Neural cell (in vitro differentiated cells): ENCODE results near the gene GAB2. TPM values are rescaled to one million over a fixed set of nuclear protein-coding genes. Genes with fewer than 3 reads are reported as not detected.

Experiments
- H2AFZ ChIP-seq: fragments of 200-600, 300-800 bp; sonication (generic), shearing (Covaris generic); 2 replicates; pipeline ENCODE4 v1.6.0; 2014; ENCODE audit warnings: low read depth, mild to moderate bottlenecking, antibody characterized with exemption, low read length, moderate library complexity
- H3F3A ChIP-seq: fragments of 200-600 bp; shearing (Covaris generic); 2 replicates; pipeline ENCODE4 v1.6.1; 2016; ENCODE audit warnings: mild to moderate bottlenecking, moderate library complexity, mixed read lengths, antibody characterized with exemption, low read length; ENCODE audit not compliant: insufficient read depth, poor library complexity, severe bottlenecking
- H3K27ac ChIP-seq: fragments of 200-600, 300-800 bp; sonication (generic), shearing (Covaris generic); 2 replicates; pipeline ENCODE4 v1.5.1; 2014; ENCODE audit warnings: mild to moderate bottlenecking, low read length, moderate library complexity
- H3K27me3 ChIP-seq: fragments of 300-800, 200-600 bp; sonication (generic), shearing (Covaris generic); 2 replicates; pipeline ENCODE4 v1.6.0; 2014; ENCODE audit warnings: mild to moderate bottlenecking, low read depth, low read length, moderate library complexity; ENCODE audit not compliant: insufficient read depth
- H3K36me3 ChIP-seq: fragments of 300-800, 200-600 bp; sonication (generic), shearing (Covaris generic); 2 replicates; pipeline ENCODE4 v1.5.1; 2014; ENCODE audit warnings: mild to moderate bottlenecking, antibody characterized with exemption, low read length, moderate library complexity; ENCODE audit not compliant: insufficient read depth
- H3K4me2 ChIP-seq: fragments of 300-800, 200-600 bp; sonication (generic), shearing (Covaris generic); 2 replicates; pipeline ENCODE4 v1.6.0; 2014; ENCODE audit warnings: mild to moderate bottlenecking, low read length
- H3K4me3 ChIP-seq: fragments of 300-800, 200-600 bp; sonication (generic), shearing (Covaris generic); 2 replicates; pipeline ENCODE4 v1.5.1; 2014; ENCODE audit warnings: mild to moderate bottlenecking, low read length, moderate library complexity
- H3K79me2 ChIP-seq: fragments of 200-600 bp; shearing (Covaris generic); replicated peaks from 2 replicates; pipeline ENCODE4 v1.6.0; 2014; ENCODE audit warnings: mild to moderate bottlenecking, low read length, moderate library complexity; ENCODE audit not compliant: insufficient read depth
- H3K9ac ChIP-seq: fragments of 300-800, 200-600 bp; sonication (generic), shearing (Covaris generic); 2 replicates; pipeline ENCODE4 v1.6.1; 2016; ENCODE audit warnings: mild to moderate bottlenecking, low read length, mixed read lengths
- H3K9me2 ChIP-seq: fragments of 200-600 bp; shearing (Covaris generic); 2 replicates; pipeline ENCODE4 v1.6.1; 2016; ENCODE audit warnings: mild to moderate bottlenecking, low read length, mixed read lengths; ENCODE audit not compliant: insufficient read depth
- H3K9me3 ChIP-seq: fragments of 200-600, 300-800 bp; sonication (generic), shearing (Covaris generic); 2 replicates; pipeline ENCODE4 v1.6.1; 2016; ENCODE audit warnings: mild to moderate bottlenecking, mixed run types, low read length, moderate library complexity, mixed read lengths
- H4K20me1 ChIP-seq: fragments of 200-600 bp; shearing (Covaris generic); 2 replicates; pipeline ENCODE4 v1.6.1; 2016; ENCODE audit warnings: mild to moderate bottlenecking, mixed run types; ENCODE audit not compliant: insufficient read depth
- EP300 ChIP-seq: fragments of 450-650 bp; conservative IDR thresholded peaks from 2 replicates; pipeline ENCODE4 v1.6.1; 2014; ENCODE audit warnings: antibody characterized with exemption, mild to moderate bottlenecking, moderate library complexity; ENCODE audit not compliant: poor library complexity, severe bottlenecking
- EZH2 ChIP-seq: fragments of 200-600, 300-800 bp; shearing (Covaris generic), sonication (generic); IDR thresholded peaks from 2 replicates; pipeline ENCODE4 v1.6.1; 2014; ENCODE audit warnings: antibody characterized with exemption, low read length, borderline replicate concordance, mild to moderate bottlenecking; ENCODE audit not compliant: insufficient read depth, poor library complexity, severe bottlenecking
- MXI1 ChIP-seq: fragments of 450-650 bp; conservative IDR thresholded peaks from 2 replicates; pipeline ENCODE4 v1.6.1; 2014; ENCODE audit warnings: antibody characterized with exemption, mild to moderate bottlenecking; ENCODE audit not compliant: poor library complexity, severe bottlenecking
- POLR2AphosphoS5 ChIP-seq: IDR thresholded peaks from 2 replicates; pipeline ENCODE4 v1.6.1; 2012
- RAD21 ChIP-seq: fragments of 450-650 bp; conservative IDR thresholded peaks from 2 replicates; pipeline ENCODE4 v1.6.1; 2014; ENCODE audit warnings: antibody characterized with exemption, mild to moderate bottlenecking, moderate library complexity
- SMC3 ChIP-seq: fragments of 450-650 bp; conservative IDR thresholded peaks from 2 replicates; pipeline ENCODE4 v1.6.1; 2014; ENCODE audit warnings: antibody characterized with exemption, mild to moderate bottlenecking, moderate library complexity; ENCODE audit not compliant: poor library complexity
- TAF1 ChIP-seq: IDR thresholded peaks from 2 replicates; pipeline ENCODE4 v1.6.1; 2012; ENCODE audit warnings: low read depth
- polyA plus RNA-seq: library from polyadenylated mRNA; depleted of rRNA; stranded (reverse); fragments of >200 nt; gene quantifications from 2 replicates; pipeline ENCODE4 v1.2.3, GENCODE V29; 2014
- TF ChIP-seq, protein P1 (sequence below): fragments of 450-650 bp; IDR thresholded peaks from 2 replicates; pipeline ENCODE4 v1.5.1; 2014; ENCODE audit warnings: antibody characterized with exemption, mild to moderate bottlenecking, moderate library complexity; ENCODE audit not compliant: poor library complexity, severe bottlenecking
- TF ChIP-seq, protein P2 (sequence below): IDR thresholded peaks from 2 replicates; pipeline ENCODE4 v1.6.1; 2012; ENCODE audit warnings: borderline replicate concordance

Gene GAB2
- polyA plus RNA-seq, 1 donor from 2014 or later = 21.9 TPM

DNA sequence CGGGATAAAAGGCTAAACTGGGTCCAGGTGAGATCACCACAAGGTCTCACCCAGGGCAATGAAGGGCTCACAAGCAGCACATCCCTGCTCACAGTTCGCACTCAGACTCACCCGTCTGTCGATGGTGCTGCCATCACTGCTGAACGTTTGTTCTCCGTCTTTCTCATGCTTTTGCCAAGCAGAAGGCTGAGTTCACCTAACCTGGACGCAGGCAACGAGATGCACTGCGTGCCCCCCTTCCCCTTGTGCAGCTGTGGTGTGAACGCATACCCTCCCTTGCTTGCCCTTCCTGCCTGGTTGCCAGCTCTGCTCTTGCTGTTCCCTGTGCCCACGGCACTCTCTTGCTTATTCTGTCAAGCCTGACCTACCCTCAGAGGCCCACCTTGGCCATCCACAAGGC lies 247.2 kb downstream of the GAB2 start:
- H2AFZ ChIP-seq = no peak overlapping the region
- TF ChIP-seq, protein P1, sequence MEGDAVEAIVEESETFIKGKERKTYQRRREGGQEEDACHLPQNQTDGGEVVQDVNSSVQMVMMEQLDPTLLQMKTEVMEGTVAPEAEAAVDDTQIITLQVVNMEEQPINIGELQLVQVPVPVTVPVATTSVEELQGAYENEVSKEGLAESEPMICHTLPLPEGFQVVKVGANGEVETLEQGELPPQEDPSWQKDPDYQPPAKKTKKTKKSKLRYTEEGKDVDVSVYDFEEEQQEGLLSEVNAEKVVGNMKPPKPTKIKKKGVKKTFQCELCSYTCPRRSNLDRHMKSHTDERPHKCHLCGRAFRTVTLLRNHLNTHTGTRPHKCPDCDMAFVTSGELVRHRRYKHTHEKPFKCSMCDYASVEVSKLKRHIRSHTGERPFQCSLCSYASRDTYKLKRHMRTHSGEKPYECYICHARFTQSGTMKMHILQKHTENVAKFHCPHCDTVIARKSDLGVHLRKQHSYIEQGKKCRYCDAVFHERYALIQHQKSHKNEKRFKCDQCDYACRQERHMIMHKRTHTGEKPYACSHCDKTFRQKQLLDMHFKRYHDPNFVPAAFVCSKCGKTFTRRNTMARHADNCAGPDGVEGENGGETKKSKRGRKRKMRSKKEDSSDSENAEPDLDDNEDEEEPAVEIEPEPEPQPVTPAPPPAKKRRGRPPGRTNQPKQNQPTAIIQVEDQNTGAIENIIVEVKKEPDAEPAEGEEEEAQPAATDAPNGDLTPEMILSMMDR = no peak
- TF ChIP-seq, protein P2, sequence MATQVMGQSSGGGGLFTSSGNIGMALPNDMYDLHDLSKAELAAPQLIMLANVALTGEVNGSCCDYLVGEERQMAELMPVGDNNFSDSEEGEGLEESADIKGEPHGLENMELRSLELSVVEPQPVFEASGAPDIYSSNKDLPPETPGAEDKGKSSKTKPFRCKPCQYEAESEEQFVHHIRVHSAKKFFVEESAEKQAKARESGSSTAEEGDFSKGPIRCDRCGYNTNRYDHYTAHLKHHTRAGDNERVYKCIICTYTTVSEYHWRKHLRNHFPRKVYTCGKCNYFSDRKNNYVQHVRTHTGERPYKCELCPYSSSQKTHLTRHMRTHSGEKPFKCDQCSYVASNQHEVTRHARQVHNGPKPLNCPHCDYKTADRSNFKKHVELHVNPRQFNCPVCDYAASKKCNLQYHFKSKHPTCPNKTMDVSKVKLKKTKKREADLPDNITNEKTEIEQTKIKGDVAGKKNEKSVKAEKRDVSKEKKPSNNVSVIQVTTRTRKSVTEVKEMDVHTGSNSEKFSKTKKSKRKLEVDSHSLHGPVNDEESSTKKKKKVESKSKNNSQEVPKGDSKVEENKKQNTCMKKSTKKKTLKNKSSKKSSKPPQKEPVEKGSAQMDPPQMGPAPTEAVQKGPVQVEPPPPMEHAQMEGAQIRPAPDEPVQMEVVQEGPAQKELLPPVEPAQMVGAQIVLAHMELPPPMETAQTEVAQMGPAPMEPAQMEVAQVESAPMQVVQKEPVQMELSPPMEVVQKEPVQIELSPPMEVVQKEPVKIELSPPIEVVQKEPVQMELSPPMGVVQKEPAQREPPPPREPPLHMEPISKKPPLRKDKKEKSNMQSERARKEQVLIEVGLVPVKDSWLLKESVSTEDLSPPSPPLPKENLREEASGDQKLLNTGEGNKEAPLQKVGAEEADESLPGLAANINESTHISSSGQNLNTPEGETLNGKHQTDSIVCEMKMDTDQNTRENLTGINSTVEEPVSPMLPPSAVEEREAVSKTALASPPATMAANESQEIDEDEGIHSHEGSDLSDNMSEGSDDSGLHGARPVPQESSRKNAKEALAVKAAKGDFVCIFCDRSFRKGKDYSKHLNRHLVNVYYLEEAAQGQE = no peak
- TF ChIP-seq SMC3 (no peak), MXI1 (no peak), RAD21 (no peak), POLR2AphosphoS5 (no peak), EZH2 (no peak), TAF1 (no peak), EP300 (no peak)

DNA sequence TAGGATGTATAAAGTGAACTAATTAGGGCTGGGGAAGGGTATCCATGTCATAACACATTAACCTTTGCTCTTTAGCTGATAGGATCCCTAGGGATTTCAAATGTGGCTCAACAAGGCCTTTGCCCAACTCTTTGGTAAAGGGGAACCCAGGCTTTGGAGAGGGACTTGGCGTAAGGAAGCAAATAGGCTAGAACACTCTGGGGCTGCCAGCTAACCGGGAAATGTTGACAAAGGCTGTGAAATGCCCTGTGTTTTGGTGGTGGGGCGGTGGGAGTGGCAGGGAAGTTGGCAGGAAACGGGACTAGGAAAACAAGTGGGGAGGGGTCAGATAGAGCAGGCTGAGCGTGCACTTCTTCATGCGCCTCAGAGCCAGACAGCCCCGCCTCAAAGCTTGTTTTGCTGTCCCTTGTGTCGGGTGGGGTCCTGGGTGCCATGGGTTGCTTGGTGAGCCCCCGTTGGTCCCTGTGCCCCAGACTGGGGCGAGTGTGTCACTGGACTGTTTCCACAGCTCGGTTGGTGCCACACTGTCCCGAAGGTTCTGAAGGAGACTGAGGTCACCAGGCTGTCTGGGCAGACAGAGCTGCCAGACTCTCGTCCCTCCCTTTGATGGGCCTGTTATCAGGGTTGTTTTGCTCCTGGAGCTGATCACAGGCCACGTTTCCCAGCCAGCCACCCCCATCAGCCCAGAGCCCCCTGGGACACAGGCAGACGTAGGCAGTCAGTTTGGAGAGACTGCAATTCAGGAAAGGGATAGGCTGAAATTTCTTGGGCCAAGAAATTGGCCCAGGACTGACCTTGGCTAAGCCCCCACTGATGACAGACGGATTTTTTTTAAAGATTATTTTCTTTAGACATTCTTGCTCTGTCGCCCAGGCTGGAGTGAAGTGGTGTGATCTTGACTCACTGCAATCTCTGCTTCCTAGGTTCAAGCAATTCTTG lies 248.8 kb downstream of the GAB2 start:
- no peaks in the 10 kb centered on the region for H3K79me2 ChIP-seq
- H3K27ac ChIP-seq = no peak overlapping the region
- no peaks in the 10 kb centered on the region for H3F3A ChIP-seq
- no peaks in the 10 kb centered on the region for H3K9me2 ChIP-seq
- H4K20me1 ChIP-seq = no peaks in the 10 kb centered on the region
- no peak for TF ChIP-seq RAD21
- H3K4me3 ChIP-seq = no peak overlapping the region
- no peak overlapping the region for H3K4me2 ChIP-seq
- H2AFZ ChIP-seq = no peak overlapping the region
- H3K9ac ChIP-seq = no peak overlapping the region
- H3K9me3 ChIP-seq = no peaks in the 10 kb centered on the region
- no peaks in the 10 kb centered on the region for H3K27me3 ChIP-seq
- H3K36me3 ChIP-seq = no peaks in the 10 kb centered on the region

More for the DNA sequence above, 247.2 kb downstream of the GAB2 start:
- no peaks in the 10 kb centered on the region for H3K36me3 ChIP-seq
- no peak overlapping the region for H3K27ac ChIP-seq
- H4K20me1 ChIP-seq = no peaks in the 10 kb centered on the region
- H3K4me3 ChIP-seq = no peak overlapping the region
- H3K9me2 ChIP-seq = no peaks in the 10 kb centered on the region
- H3K9ac ChIP-seq = no peak overlapping the region
- H3K9me3 ChIP-seq = no peaks in the 10 kb centered on the region
- H3K4me2 ChIP-seq = no peak overlapping the region
- H3K27me3 ChIP-seq = no peaks in the 10 kb centered on the region
- no peaks in the 10 kb centered on the region for H3F3A ChIP-seq
- no peaks in the 10 kb centered on the region for H3K79me2 ChIP-seq
